ENCODE results near the gene POFUT2.

GRCh38 chr21:45334591-45335081, 46.9 kb upstream of the POFUT2 start:
- TF ChIP-seq CTCF (IDR thresholded peaks at IDR 0.05; ENCODE audit: insufficient read depth, low read length) (no peak), POLR2AphosphoS5 (IDR thresholded peaks at IDR 0.05; ENCODE audit: low read depth) (no peak), REST (IDR thresholded peaks at IDR 0.05; ENCODE audit: insufficient replicate concordance, low read depth) (no peak), GABPA (IDR thresholded peaks at IDR 0.05; ENCODE audit: low read depth) (no peak)
